ENCODE measurements around the gene GIGYF2. TPM values are rescaled to one million over a fixed set of nuclear protein-coding genes. Genes with fewer than 3 reads are reported as not detected.
A peak's percentile ranks its signal among the peaks of the same experiment; 100 is the strongest.

The GIGYF2 gene
- total and polyA plus RNA-seq, 2 of the 13 experiments (the other 11 are each of a cell fraction or from before 2014, with no cell fraction given): 44.9 to 73.5 TPM

GRCh38 chr2:232878855-232879617 lies 181.9 kb downstream of the GIGYF2 start (continued):
- TF ChIP-seq ZNF407 (CRISPR knock-in tag; IDR thresholded peaks at IDR 0.05; ENCODE audit: not compliant biosample characterization) (peak; percentile 51), FOXO4 (CRISPR knock-in tag; conservative IDR thresholded peaks at IDR 0.05) (no peak), RBFOX2 (IDR thresholded peaks at IDR 0.05; ENCODE audit: low read depth, low read length) (peak; percentile 76), CHCHD3 (CRISPR knock-in tag; IDR thresholded peaks at IDR 0.05) (no peak)
